ENCODE data around the gene RFX6.
A peak's percentile ranks its signal among the peaks of the same experiment; 100 is the strongest.
"Not testable (repeated sequence)": the region's sequence is repeated elsewhere in the genome, so short reads cannot be mapped to it uniquely, and the experiment has no call there.

The RFX6 gene, protein sequence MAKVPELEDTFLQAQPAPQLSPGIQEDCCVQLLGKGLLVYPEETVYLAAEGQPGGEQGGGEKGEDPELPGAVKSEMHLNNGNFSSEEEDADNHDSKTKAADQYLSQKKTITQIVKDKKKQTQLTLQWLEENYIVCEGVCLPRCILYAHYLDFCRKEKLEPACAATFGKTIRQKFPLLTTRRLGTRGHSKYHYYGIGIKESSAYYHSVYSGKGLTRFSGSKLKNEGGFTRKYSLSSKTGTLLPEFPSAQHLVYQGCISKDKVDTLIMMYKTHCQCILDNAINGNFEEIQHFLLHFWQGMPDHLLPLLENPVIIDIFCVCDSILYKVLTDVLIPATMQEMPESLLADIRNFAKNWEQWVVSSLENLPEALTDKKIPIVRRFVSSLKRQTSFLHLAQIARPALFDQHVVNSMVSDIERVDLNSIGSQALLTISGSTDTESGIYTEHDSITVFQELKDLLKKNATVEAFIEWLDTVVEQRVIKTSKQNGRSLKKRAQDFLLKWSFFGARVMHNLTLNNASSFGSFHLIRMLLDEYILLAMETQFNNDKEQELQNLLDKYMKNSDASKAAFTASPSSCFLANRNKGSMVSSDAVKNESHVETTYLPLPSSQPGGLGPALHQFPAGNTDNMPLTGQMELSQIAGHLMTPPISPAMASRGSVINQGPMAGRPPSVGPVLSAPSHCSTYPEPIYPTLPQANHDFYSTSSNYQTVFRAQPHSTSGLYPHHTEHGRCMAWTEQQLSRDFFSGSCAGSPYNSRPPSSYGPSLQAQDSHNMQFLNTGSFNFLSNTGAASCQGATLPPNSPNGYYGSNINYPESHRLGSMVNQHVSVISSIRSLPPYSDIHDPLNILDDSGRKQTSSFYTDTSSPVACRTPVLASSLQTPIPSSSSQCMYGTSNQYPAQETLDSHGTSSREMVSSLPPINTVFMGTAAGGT

DNA sequence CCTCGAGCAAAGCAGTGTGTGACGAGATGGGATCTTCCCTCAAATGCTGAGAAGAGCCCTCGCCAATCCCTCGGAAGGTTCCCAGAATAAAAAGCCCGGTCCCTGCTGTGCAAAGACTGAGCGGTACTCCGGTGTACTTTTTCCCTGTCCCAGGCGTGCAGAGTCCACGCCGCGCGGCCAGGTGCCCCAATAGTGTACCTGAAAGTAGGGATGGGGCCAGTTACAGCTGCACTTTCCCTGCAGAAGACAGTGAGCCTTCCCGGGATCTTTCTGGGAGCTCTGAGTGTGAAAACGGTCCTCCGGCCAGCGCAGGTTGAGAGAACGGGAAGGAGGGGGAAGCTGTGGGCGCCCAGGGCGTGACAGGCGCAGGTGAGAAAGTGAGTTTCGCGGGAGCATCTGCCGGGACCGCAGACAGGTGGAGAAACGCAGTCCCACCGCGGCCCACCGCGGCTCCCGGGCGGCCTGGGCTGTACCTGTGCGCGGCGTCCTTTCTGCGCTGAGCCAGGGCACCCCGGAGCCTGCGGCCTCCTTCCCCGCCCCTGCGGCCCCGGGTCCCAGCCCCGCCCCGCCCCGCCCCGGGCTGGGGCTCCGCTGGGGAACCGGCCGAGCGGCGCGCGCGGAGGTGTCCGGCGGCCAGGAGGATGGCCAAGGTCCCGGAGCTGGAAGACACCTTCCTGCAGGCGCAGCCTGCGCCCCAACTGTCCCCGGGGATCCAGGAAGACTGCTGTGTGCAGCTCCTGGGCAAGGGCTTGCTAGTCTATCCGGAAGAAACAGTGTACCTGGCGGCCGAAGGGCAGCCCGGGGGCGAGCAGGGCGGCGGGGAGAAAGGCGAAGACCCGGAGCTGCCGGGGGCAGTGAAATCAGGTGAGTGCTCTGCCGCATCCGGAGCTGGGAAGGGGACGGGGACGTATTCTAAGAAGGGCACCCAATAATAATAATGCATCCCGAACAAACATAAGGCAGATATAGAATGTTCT, at the start of gene RFX6:
TSS of gene RFX6 (plus strand) at position 608 of the 977 bp plus-strand sequence. CDS start at position 642, 34 bp downstream.
- no peak within 1 kb of the TSS for H3K4me3 ChIP-seq (replicated peaks in 1 of 2; ENCODE audit: low read depth in 2 of 2, low read length in 2 of 2)
- DNase-seq (ENCODE audit: low read depth in 2 of 2) = no peak
- TF ChIP-seq, protein P1, sequence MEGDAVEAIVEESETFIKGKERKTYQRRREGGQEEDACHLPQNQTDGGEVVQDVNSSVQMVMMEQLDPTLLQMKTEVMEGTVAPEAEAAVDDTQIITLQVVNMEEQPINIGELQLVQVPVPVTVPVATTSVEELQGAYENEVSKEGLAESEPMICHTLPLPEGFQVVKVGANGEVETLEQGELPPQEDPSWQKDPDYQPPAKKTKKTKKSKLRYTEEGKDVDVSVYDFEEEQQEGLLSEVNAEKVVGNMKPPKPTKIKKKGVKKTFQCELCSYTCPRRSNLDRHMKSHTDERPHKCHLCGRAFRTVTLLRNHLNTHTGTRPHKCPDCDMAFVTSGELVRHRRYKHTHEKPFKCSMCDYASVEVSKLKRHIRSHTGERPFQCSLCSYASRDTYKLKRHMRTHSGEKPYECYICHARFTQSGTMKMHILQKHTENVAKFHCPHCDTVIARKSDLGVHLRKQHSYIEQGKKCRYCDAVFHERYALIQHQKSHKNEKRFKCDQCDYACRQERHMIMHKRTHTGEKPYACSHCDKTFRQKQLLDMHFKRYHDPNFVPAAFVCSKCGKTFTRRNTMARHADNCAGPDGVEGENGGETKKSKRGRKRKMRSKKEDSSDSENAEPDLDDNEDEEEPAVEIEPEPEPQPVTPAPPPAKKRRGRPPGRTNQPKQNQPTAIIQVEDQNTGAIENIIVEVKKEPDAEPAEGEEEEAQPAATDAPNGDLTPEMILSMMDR (IDR thresholded peaks at IDR 0.05; ENCODE audit: low read depth, low read length) = no peak

DNA sequence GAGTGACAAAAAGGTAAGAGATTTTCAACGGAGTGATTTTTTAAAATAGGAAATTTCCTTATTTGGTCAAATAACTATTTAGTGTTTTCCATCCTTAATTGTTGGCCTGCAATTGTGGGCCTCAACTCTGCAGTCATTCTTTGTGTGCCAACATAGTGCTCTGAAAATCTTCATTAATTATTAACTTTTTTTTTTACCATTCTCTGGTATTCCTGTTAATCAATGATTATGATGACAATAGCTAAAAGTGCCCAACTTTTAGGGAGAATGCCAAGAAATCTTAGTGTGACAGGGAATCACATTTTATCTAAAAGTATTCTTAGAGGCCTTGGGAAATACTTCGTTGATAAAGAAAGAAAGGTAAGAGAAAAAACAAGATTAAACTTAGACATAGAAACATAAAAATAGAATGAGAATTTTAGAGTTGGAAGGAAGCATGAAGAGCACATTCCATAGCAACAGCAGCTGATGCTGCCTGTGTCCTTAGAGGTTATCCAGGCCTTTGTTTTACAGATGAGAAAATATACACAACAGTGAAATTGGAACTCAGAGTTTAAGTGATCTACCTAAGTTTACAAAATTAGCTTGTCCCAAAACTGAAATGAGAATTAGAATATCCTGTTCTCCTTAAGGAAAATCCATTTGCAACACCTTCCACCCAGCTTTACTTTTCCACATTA, 49.3 kb upstream of the RFX6 start:
- H3K4me3 ChIP-seq (replicated peaks in 1 of 2; ENCODE audit: low read depth in 2 of 2, low read length in 2 of 2) = no peak overlapping the region
- DNase-seq (ENCODE audit: low read depth in 2 of 2) = no peak
- TF ChIP-seq, protein P1 (IDR thresholded peaks at IDR 0.05; ENCODE audit: low read depth, low read length) = no peak

DNA sequence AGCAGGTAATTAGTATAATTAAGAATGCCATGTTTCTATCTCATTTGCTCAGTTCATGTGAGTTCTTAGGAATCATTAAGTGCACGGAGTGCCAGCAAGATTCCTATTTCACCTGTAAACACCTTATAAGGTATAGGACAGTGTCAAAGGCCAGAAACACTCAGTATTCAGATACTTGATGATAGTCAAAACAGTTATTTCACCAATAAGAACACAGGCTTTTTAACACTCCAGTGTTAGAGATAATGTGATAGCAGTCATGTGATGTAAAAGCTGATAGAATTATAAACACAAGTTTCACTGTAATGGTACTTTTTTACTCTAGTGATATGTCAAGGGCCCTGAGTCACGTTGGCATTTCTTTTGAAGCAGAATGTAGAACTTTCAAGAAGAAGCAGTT, 48.1 kb upstream of the RFX6 start, which contains the start of gene GPRC6A:
TSS of gene GPRC6A (minus strand) at position 101 of the 400 bp plus-strand sequence. CDS start at position 31, 70 bp downstream.
- no peak within 1 kb of the TSS for H3K4me3 ChIP-seq (replicated peaks in 1 of 2; ENCODE audit: low read depth in 2 of 2, low read length in 2 of 2)
- no peak for DNase-seq (ENCODE audit: low read depth in 2 of 2)
- TF ChIP-seq, protein P1 (IDR thresholded peaks at IDR 0.05; ENCODE audit: low read depth, low read length) = no peak

DNA sequence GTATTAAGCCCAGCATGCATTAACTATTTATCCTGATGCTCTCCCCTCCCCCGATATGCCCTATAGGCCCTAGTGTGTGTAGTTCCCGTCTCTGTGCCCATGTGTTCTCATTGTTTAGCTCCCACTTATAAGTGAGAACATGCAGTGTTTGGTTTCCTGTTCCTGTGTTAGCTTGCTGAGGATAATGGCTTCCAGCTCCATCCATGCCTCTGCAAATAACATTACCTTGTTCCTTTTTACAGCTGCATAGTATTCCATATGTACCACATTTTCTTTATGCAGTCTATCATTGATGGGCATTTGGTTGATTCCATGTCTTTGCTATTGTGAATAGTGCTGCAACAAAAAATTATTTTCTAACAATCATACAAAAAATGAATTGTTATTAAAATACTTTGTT, 42.5 kb upstream of the RFX6 start:
- not testable (repeated sequence) for H3K4me3 ChIP-seq (replicated peaks in 1 of 2; ENCODE audit: low read depth in 2 of 2, low read length in 2 of 2); DNase-seq (ENCODE audit: low read depth in 2 of 2)

DNA sequence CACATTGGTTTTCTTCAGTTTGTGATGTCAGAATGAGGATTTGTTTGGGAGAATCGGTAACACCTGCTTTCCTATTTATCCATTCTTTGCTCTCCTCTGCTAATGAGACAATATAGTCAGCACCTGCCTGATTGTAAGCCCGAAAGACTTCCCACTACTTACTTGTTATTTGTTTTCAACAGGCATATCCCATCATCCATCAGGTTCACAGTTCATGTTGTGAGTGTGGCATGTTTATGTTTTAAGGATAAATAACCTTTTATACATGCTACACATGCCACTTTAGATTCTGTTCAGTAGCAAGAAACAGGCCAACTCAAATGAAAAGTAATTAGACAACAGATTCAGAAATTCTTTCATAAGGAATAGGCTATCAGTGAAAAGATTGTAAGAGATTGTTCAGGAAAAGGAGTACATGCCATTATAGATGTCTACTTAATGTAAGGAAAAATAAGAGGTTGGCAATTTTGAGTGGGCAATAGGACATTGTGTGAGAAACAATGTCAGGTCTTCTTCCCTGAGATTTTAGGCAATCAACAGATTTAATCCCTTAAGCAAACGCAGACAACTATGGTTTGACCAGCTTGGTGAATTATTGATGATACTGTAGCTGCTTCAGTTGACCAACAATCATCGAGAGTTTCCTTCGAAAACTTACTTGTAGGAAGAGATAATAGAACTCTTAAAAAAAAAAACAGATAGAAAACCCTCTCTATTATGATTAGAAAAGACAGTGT, 40.3 kb upstream of the RFX6 start:
- H3K4me3 ChIP-seq (replicated peaks in 1 of 2; ENCODE audit: low read depth in 2 of 2, low read length in 2 of 2) = no peak overlapping the region
- TF ChIP-seq, protein P1 (IDR thresholded peaks at IDR 0.05; ENCODE audit: low read depth, low read length) = no peak

DNA sequence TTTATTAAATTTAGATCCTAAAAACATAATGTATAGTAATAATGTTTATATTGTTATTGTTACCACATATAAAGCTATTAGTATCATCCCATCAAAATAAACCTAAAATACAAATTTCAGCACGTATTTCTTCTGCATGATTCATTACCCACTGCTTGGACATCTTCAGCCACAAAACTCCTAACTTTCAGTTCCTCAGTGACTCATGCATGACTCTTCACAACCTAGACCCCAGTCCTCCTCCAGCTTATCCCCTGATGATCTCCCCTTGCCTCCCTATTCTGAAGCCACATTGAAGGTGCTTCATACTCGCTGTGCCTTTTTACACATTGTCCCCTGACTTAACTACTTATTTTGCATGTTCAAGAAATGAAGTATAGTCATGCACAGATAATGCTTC, 37.0 kb upstream of the RFX6 start:
- TF ChIP-seq, protein P1 (IDR thresholded peaks at IDR 0.05; ENCODE audit: low read depth, low read length) = no peak
- peak in 1 of 2 donors; percentile 68 for DNase-seq (ENCODE audit: low read depth in 2 of 2)
- H3K4me3 ChIP-seq (replicated peaks in 1 of 2; ENCODE audit: low read depth in 2 of 2, low read length in 2 of 2) = no peak overlapping the region

More for the DNA sequence above, 40.3 kb upstream of the RFX6 start:
- no peak for DNase-seq (ENCODE audit: low read depth in 2 of 2)
